ENCODE results near the gene CPT1B.

DNA sequence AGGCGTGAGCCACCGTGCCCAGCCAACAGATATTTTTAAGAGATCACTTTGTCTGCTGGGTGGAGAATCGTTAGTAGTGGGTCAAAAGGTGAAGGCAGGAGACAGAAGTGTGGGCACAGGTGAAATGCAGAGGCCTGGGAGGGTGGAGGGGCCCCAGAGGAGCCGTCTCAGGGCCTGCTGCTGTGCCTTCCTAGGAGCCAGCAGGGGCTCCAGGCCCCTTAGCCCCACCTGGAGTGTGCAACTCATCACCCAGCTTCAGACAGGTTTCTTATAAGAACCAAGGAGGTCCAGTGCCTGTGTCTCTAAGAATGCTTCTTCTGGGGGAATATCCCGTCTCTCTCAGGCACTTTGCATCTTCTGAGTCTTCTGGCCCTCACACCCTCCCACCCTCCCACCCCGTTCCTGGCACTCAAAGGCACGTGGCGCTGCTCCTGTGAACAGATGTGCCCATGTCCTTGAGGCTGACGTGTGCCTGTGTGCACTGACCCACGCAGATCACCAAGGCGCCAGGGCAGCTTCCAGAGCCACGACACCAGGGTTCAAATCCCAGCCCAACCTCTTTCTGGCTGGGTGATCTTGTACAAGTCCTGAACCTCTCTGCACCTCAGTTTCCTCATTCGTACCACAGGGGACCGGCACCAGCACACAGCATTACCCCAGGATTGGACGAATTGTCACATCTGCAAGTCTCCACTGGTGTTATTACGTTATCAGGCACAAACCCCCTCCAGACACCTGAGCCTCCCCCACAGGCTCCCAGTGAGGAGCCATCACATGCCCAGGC, 46.3 kb upstream of the CPT1B start:
- no peak for TF ChIP-seq POLR2AphosphoS5 (IDR thresholded peaks at IDR 0.05; ENCODE audit: low read depth, low read length)
- no peak for TF ChIP-seq SPI1 (IDR thresholded peaks at IDR 0.05; ENCODE audit: low read depth, low read length)
- no peak for TF ChIP-seq POLR2A (IDR thresholded peaks at IDR 0.05; ENCODE audit: low read depth, low read length)
- no peak for TF ChIP-seq PAX5 (IDR thresholded peaks at IDR 0.05; ENCODE audit: insufficient read depth, low read length, severe bottlenecking)
